HepG2 (cell line): Measurements from ENCODE around the gene MAP3K14. TPM values are rescaled to one million over a fixed set of nuclear protein-coding genes. Genes with fewer than 3 reads are reported as not detected.

Experiments used
- ATAC-seq: fragments of 200-7000 bp; cut with Tn5 transposase; 3 replicates; pipeline ENCODE4 v1.9.1; 2020; ENCODE audit warnings: mild to moderate bottlenecking, moderate library complexity
- BruUV-seq: library from RNA; stranded (reverse); fragments of 400-500 nt; replicated peaks from 2 replicates; lab custom pipeline; 2021; lab: Mats Ljungman, UMichigan
- CTCF ChIA-PET: fragments of 300-600 bp; formaldehyde crosslinking; extraction: SDS; loops from one replicate; lab custom pipeline; 2021; ENCODE audit warnings: low total read pairs, inconsistent platforms, low intra/inter-chr PET ratio; lab: Yijun Ruan, JAX
- POLR2A ChIA-PET: fragments of 350-600 bp; sonication (Branson Sonifier 250); formaldehyde crosslinking; loops from one replicate; lab custom pipeline; 2020; ENCODE audit warnings: antibody characterized with exemption, inconsistent platforms; lab: Yijun Ruan, JAX
- DNase-seq: peaks from one replicate; pipeline ENCODE4 v3.0.0-alpha.2; 2015; ENCODE audit warnings: low spot score
- FAIRE-seq: peaks from 3 replicates; lab custom pipeline; 2011; peaks lifted over from hg19 to GRCh38; lab: Jason Lieb, UNC
- H2AFZ ChIP-seq: one replicate; pipeline ENCODE4 v1.6.1; 2011; ENCODE audit warnings: low read length, inconsistent platforms
- H3K27ac ChIP-seq: fragments of 300-600 bp; 3 replicates; pipeline ENCODE4 v1.8.0; 2011; ENCODE audit warnings: mixed run types, mild to moderate bottlenecking, mixed read lengths, low read length, inconsistent platforms; ENCODE audit not compliant: insufficient read depth; ENCODE audit errors: extremely low read length
- H3K27me3 ChIP-seq, 2 experiments: fragments of 200-600 bp in 1 of 2; 2 replicates in 1 of 2; 3 replicates in 1 of 2; pipeline versions ENCODE4 v1.6.0 to v1.8.0; 2011; ENCODE audit warnings: low read length in 2 of 2, mild to moderate bottlenecking in 2 of 2, moderate library complexity in 2 of 2, inconsistent platforms in 1 of 2; ENCODE audit not compliant: insufficient read depth in 2 of 2, control insufficient read depth in 1 of 2
- H3K36me3 ChIP-seq, 2 experiments: fragments of 200-600 bp in 1 of 2; replicated peaks in 1 of 2; 2 replicates in 1 of 2; 3 replicates in 1 of 2; pipeline versions ENCODE4 v1.5.1 to v1.8.0; 2011; ENCODE audit warnings: low read length in 2 of 2, inconsistent platforms in 1 of 2; ENCODE audit not compliant: insufficient read depth in 2 of 2, control insufficient read depth in 1 of 2
- H3K4me1 ChIP-seq: 2 replicates; pipeline ENCODE4 v1.5.1; 2012; ENCODE audit warnings: low read length, inconsistent platforms; ENCODE audit not compliant: insufficient read depth
- H3K4me2 ChIP-seq: 2 replicates; pipeline ENCODE4 v1.6.0; 2011; ENCODE audit warnings: low read depth, low read length, inconsistent platforms
- H3K4me3 ChIP-seq, 3 experiments: fragments of 200-600 bp in 1 of 3; sonication (generic), shearing (Covaris generic) in 1 of 3; replicated peaks in 1 of 3; 2 replicates each; pipeline ENCODE4 v1.5.1; 2011 to 2016; ENCODE audit warnings: low read length in 3 of 3, inconsistent platforms in 2 of 3, low read depth in 2 of 3, mild to moderate bottlenecking in 2 of 3, control low read depth in 1 of 3, mixed read lengths in 1 of 3; ENCODE audit not compliant: insufficient read depth in 1 of 3
- H3K79me2 ChIP-seq: one replicate; pipeline ENCODE4 v1.6.1; 2011; ENCODE audit warnings: low read length, inconsistent platforms; ENCODE audit not compliant: insufficient read depth
- H3K9ac ChIP-seq: 2 replicates; pipeline ENCODE4 v1.6.0; 2011; ENCODE audit warnings: mild to moderate bottlenecking, low read depth, low read length, inconsistent platforms; ENCODE audit not compliant: insufficient read depth
- H3K9me3 ChIP-seq: 2 replicates; pipeline ENCODE4 v1.5.1; 2012; ENCODE audit warnings: mild to moderate bottlenecking, low read length
- H4K20me1 ChIP-seq: 2 replicates; pipeline ENCODE4 v1.6.0; 2011; ENCODE audit warnings: inconsistent platforms, mild to moderate bottlenecking, low read length, moderate library complexity; ENCODE audit not compliant: insufficient read depth
- AKAP8 ChIP-seq: sonication (generic); formaldehyde crosslinking; IDR thresholded peaks from 2 replicates; pipeline ENCODE4 v1.5.1; 2020; ENCODE audit warnings: mild to moderate bottlenecking, missing genetic modification reagents
- ARHGAP35 ChIP-seq: sonication (generic); formaldehyde crosslinking; IDR thresholded peaks from 2 replicates; pipeline ENCODE4 v1.9.0; 2022; ENCODE audit warnings: mild to moderate bottlenecking, inconsistent platforms, moderate library complexity, missing genetic modification reagents, borderline replicate concordance
- GATA4 ChIP-seq: sonication (generic); IDR thresholded peaks from 2 replicates; pipeline ENCODE4 v1.6.1; 2016; ENCODE audit warnings: antibody characterized with exemption, low read depth, borderline replicate concordance
- NFRKB ChIP-seq: fragments of 450-650 bp; IDR thresholded peaks from 2 replicates; pipeline ENCODE4 v1.6.1; 2017
- REXO4 ChIP-seq: sonication (generic); formaldehyde crosslinking; IDR thresholded peaks from 2 replicates; pipeline ENCODE4 v1.8.0; 2022; ENCODE audit warnings: missing genetic modification reagents, mild to moderate bottlenecking, borderline replicate concordance
- SNAPC5 ChIP-seq: sonication (generic); formaldehyde crosslinking; IDR thresholded peaks from 2 replicates; pipeline ENCODE4 v1.8.1; 2023; ENCODE audit warnings: mild to moderate bottlenecking, missing genetic modification reagents, borderline replicate concordance
- ZBTB3 ChIP-seq: sonication (generic); formaldehyde crosslinking; IDR thresholded peaks from 2 replicates; pipeline ENCODE4 v1.4.0; 2020; ENCODE audit warnings: low read depth, mild to moderate bottlenecking, moderate library complexity, missing genetic modification reagents, borderline replicate concordance
- ZBTB46 ChIP-seq: sonication (generic); formaldehyde crosslinking; IDR thresholded peaks from 2 replicates; pipeline ENCODE4 v1.4.0; 2020; ENCODE audit warnings: mild to moderate bottlenecking, missing genetic modification reagents, borderline replicate concordance
- ZNF773 ChIP-seq: sonication (generic); formaldehyde crosslinking; IDR thresholded peaks from 2 replicates; pipeline ENCODE4 v1.4.0; 2020; ENCODE audit warnings: missing genetic modification reagents, borderline replicate concordance
- ZSCAN21 ChIP-seq: sonication (generic); formaldehyde crosslinking; IDR thresholded peaks from 2 replicates; pipeline ENCODE4 v1.8.0; 2022; ENCODE audit warnings: mild to moderate bottlenecking, missing genetic modification reagents, moderate library complexity, borderline replicate concordance
- WGBS: methylation state at CpG from one replicate; pipeline ENCODE4 v1.1.6; 2017; ENCODE audit warnings: low lambda C conversion rate; 5-methylcytosine and 5-hydroxymethylcytosine counted together
- in situ Hi-C: cut with HindIII; loops from 2 replicates; pipeline ENCODE4 v1.10.0; 2017; ENCODE audit warnings: low pct_unique_long_range_greater_than_20kb; ENCODE audit not compliant: extremely low pct_ligation_motif_present
- intact Hi-C: fragments of 100-400 bp; cut with micrococcal nuclease; formaldehyde crosslinking; loops from one replicate; pipeline ENCODE4 v1.10.0; 2022; ENCODE audit not compliant: unreplicated experiment
- polyA plus RNA-seq, 8 experiments: library from polyadenylated mRNA; depleted of rRNA in 3 of 8; stranded (reverse) in 7 of 8; unstranded in 1 of 8; fragments of >200 nt; fragmentation: Illumina TruSeq in 4 of 8; extraction: Trizol in 4 of 8; gene quantifications; 2 replicates each; pipeline versions ENCODE4 v1.2.1 to v1.2.3, GENCODE V29; 2011 to 2016; ENCODE audit warnings: low read depth in 4 of 8, missing spikeins in 1 of 8, mixed read lengths in 1 of 8; ENCODE audit not compliant: insufficient read depth in 1 of 8
- total RNA-seq, 5 experiments: library from RNA; depleted of rRNA; stranded (reverse); fragments of >200 nt; fragmentation: Illumina TruSeq; extraction: Trizol; gene quantifications; 2 replicates each; pipeline ENCODE4 v1.2.3, GENCODE V29; 2016; ENCODE audit warnings: low read depth in 1 of 5

The MAP3K14 gene
- total and polyA plus RNA-seq, 2 of the 13 experiments (the other 11 are each of a cell fraction or from before 2014, with no cell fraction given), result 2.6 TPM

GRCh38 chr17:45334231-45334630, 17.4 kb upstream of the MAP3K14 start:
- no peaks in the 10 kb centered on the region for H3K79me2 ChIP-seq
- TF ChIP-seq ZBTB46 (no peak), AKAP8 (CRISPR knock-in tag) (no peak), GATA4 (no peak), NFRKB (no peak), REXO4 (no peak), SNAPC5 (CRISPR knock-in tag) (no peak), ZBTB3 (CRISPR knock-in tag) (no peak), ARHGAP35 (CRISPR knock-in tag) (no peak), ZNF773 (CRISPR knock-in tag) (no peak), ZSCAN21 (no peak)
- DNase-seq (no peak), ATAC-seq (no peak), FAIRE-seq (no peak)
- H3K27me3 ChIP-seq, result peaks cover 2 to 30% of the 10 kb centered on the region in 2 experiments; a peak in 3 of 5 replicates
- BruUV-seq, result no TSS peak
- no peak overlapping the region for H3K4me2 ChIP-seq
- 15% methylated on average over 1 of the region's 1 CpG for WGBS
- no peak overlapping the region for H3K4me3 ChIP-seq
- in situ Hi-C loops, result no loop called here
- peaks cover 7% of the 10 kb centered on the region; the same call in 1 of the 2 replicates for H3K4me1 ChIP-seq
- POLR2A ChIA-PET, result no interaction called here
- no peaks in the 10 kb centered on the region for H3K9me3 ChIP-seq
- no peak overlapping the region for H3K9ac ChIP-seq
- no peak overlapping the region for H3K27ac ChIP-seq
- CTCF ChIA-PET, result no interaction called here
- H2AFZ ChIP-seq, result no peak overlapping the region
- no peaks in the 10 kb centered on the region for H3K36me3 ChIP-seq
- H4K20me1 ChIP-seq, result no peaks in the 10 kb centered on the region
- intact Hi-C loops, result no loop called here
